ENCODE data around the gene CDYL2.
A peak's percentile ranks its signal among the peaks of the same experiment; 100 is the strongest.

CDYL2 gene

GRCh38 chr16:80583466-80583865 lies 220.9 kb downstream of the CDYL2 start:
- DNase-seq = no peak

GRCh38 chr16:80580109-80580832 lies 224.1 kb downstream of the CDYL2 start:
- DNase-seq = no peak

GRCh38 chr16:80577485-80578280 lies 226.7 kb downstream of the CDYL2 start:
- DNase-seq = no peak

GRCh38 chr16:80576343-80576912 lies 228.0 kb downstream of the CDYL2 start:
- DNase-seq = no peak

GRCh38 chr16:80573700-80574120 lies 230.7 kb downstream of the CDYL2 start:
- no peak for DNase-seq

GRCh38 chr16:80570106-80570478 lies 234.3 kb downstream of the CDYL2 start:
- DNase-seq = no peak

GRCh38 chr16:80569440-80570105 lies 234.8 kb downstream of the CDYL2 start:
- DNase-seq = peak; percentile 43

GRCh38 chr16:80564394-80564793 lies 240.0 kb downstream of the CDYL2 start:
- no peak for DNase-seq

DNA sequence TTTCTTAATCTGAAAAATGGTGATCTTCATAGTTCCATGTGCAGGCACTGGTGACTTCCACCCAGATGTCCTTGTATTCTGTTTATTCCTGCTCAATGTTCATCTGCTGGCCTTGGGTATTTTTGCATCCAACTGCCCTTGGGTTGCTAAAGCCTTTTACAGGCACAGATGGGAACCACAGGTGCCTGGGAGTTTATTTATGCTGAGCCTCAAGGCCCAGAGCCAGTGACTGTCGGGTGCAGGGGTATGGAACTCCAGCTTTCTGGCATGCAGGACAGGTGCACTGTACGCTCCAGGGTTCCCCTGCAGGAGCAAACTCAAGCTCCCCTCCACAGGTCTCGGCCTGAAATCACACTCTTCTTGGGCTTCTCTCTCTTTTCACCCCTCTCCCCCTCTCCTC lies 241.3 kb downstream of the CDYL2 start:
- DNase-seq = no peak

DNA sequence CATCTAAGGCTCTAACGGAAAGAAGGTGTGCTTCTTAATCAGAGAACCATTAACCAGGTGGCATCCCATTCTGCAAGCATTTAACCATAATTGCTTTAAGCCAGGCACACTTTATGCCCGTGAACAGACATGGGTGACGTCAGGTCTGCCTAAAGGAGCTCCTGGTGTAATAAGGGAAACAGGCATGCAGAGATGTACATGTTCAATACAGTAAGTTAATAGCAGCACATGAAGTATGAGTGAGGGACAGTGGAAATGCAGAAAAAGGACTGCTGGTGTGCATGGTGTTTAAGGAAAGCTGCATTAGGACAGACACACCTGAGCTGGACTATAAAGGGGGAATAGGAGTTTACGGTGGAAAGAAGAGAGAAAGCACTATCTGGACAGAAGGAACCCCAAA lies 245.0 kb downstream of the CDYL2 start:
- DNase-seq = no peak

DNA sequence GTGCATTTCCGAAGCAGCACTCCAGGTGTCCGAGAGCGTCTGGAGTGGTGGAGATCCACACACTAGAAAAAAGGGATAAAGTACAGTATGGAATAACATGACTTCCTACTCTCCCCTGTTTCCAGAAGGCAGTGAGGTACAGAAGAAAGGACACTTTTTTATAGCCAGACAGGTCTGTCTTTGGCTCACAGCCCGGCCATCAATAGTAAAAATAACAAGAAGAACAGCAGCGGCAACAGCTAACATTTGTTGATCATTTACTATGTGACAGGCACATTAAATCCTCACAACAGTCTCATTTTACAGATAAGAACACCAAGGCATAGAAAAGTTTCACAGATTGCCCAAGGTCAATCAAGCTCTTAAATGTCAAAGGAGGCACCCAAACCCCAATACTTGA lies 247.4 kb downstream of the CDYL2 start:
- DNase-seq = no peak

DNA sequence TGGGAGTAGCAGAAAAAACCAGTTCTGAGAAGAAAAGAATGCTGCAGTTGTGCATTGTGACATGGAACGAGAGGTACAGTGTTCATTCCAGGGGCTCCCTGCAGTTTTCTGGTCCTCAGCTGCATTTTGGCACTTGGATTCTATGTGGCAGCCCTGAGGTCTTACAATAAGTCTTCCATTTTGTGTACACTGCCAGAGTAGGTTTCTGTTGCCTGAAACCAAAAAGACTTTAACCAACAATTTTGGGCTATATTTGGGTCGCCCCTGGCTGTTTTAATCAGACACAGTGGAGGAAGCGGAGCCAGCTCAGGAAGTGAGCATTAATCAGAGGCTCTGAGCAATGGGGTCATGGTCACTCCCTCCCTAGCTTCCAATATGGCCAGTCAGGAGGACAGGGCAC lies 247.9 kb downstream of the CDYL2 start:
- no peak for DNase-seq

DNA sequence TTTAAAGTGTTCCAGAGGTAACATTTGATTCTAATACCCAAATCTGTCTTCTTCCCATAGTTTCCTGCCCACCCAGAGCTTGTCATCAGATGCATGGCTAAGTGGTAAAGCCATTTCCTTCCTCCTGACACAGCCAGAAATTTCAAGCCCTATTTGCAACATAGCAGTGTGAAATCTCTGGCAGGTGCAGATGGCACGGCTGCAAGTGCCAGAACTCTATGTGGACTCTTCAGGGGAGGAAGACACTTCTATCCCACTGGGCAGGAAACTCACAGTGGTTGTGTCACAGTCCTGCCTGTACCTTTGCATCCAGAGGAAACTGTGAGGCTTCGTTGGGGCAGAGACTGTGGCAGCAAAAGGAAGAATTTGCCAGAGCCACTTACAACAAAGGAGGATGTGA lies 250.4 kb downstream of the CDYL2 start:
- DNase-seq = no peak

DNA sequence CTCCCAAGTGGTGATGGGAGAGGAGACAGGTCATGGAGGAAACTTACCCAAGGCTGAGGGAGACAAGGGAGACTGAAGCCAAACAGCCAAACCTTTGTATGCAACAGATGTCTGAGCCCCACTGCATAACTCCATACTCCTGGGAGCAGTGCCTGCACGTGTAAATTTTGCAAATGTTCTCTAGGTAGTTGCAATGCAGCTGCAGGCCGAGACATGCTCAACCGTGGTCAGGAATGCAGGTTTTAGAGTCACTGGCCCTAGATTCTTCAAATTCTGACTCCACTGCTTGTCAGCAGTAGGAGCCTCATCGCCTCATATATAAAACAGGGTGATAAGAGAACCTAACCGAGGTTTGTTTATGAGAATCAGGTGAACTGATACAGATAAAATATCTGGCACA lies 252.1 kb downstream of the CDYL2 start:
- DNase-seq = no peak

Measured in 8988T (cell line).